ENCODE data around the gene NLRP14.

DNA sequence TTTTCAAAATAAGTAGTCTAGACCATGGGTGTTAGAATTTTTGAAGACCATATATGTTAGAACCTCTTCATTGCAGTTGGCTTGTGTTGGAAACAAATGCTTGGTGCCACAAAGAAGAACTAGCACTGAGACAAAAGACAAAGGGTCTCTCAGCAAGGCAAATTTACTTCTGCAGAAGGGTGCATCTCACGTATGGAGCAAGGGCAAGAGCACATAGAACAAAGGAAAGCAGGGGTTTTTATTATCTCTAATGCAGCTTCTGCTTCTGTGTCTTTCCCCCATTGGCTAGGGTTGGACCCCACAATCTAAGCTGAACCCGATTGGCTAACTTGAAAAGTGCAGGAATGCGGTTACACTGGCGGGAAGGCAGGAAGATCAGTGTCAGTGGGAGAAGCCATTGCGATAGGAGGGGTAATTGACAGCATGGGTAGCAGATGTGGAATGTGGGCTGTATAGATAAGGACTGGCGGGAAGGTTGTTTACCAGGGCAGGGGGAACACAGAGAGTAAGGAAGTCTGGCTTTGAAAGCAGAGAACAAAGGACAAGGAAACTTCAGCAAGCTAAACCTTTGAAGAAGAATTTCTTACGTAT, 59.4 kb downstream of the NLRP14 start:
- TF ChIP-seq POLR2A (IDR thresholded peaks at IDR 0.05) = no peak
- TF ChIP-seq, protein P1, sequence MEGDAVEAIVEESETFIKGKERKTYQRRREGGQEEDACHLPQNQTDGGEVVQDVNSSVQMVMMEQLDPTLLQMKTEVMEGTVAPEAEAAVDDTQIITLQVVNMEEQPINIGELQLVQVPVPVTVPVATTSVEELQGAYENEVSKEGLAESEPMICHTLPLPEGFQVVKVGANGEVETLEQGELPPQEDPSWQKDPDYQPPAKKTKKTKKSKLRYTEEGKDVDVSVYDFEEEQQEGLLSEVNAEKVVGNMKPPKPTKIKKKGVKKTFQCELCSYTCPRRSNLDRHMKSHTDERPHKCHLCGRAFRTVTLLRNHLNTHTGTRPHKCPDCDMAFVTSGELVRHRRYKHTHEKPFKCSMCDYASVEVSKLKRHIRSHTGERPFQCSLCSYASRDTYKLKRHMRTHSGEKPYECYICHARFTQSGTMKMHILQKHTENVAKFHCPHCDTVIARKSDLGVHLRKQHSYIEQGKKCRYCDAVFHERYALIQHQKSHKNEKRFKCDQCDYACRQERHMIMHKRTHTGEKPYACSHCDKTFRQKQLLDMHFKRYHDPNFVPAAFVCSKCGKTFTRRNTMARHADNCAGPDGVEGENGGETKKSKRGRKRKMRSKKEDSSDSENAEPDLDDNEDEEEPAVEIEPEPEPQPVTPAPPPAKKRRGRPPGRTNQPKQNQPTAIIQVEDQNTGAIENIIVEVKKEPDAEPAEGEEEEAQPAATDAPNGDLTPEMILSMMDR (IDR thresholded peaks at IDR 0.05) = no peak

Measured in transverse colon (tissue), 3 donors.